ENCODE measurements around the gene MYL11.

Gene MYL11

GRCh38 chr16:30397056-30397455 lies 22.5 kb downstream of the MYL11 start:
- Mint-ChIP-seq H3K27ac (peak overlapping the region; percentile 72 to 78 (median 78)), H3K9me3 (no peaks in the 10 kb centered on the region), H3K4me3 (peak overlapping the region; percentile 86 to 90 (median 89)), H3K4me1 (peaks cover 38% of the 10 kb centered on the region), H3K36me3 (ENCODE audit: low read depth) (peaks cover 16% of the 10 kb centered on the region), H3K27me3 (ENCODE audit: low read depth) (no peaks in the 10 kb centered on the region)
- TF ChIP-seq CTCF (IDR thresholded peaks at IDR 0.05; ENCODE audit: unreplicated experiment in 3 of 3), result no peak

- peaks cover 16% of the 10 kb centered on the region for H3K36me3 Mint-ChIP-seq (ENCODE audit: low read depth)
- H3K4me1 Mint-ChIP-seq, result peaks cover 38% of the 10 kb centered on the region
- H3K9me3 Mint-ChIP-seq, result no peaks in the 10 kb centered on the region
- no peaks in the 10 kb centered on the region for H3K27me3 Mint-ChIP-seq (ENCODE audit: low read depth)
- peak overlapping the region in 1 of 3 experiments; percentile 89 for H3K4me3 Mint-ChIP-seq
- no peak overlapping the region for H3K27ac Mint-ChIP-seq
- TF ChIP-seq CTCF (IDR thresholded peaks at IDR 0.05; ENCODE audit: unreplicated experiment in 3 of 3), result no peak
Measured at GRCh38 chr16:30397776-30398660, 23.4 kb downstream of the MYL11 start.

- H3K27me3 Mint-ChIP-seq (ENCODE audit: low read depth), result no peaks in the 10 kb centered on the region
- TF ChIP-seq CTCF (IDR thresholded peaks at IDR 0.05; ENCODE audit: unreplicated experiment in 3 of 3), result no peak
- H3K4me1 Mint-ChIP-seq, result peaks cover 38% of the 10 kb centered on the region
- peak overlapping the region; percentile 96 to 99 (median 97) for H3K27ac Mint-ChIP-seq
- H3K9me3 Mint-ChIP-seq, result no peaks in the 10 kb centered on the region
- peaks cover 16% of the 10 kb centered on the region for H3K36me3 Mint-ChIP-seq (ENCODE audit: low read depth)
- H3K4me3 Mint-ChIP-seq, result peak overlapping the region; percentile 87 to 89 (median 89)
Measured at GRCh38 chr16:30398661-30399434, 24.2 kb downstream of the MYL11 start.

GRCh38 chr16:30399435-30400186 lies 25.0 kb downstream of the MYL11 start:
- TF ChIP-seq CTCF (IDR thresholded peaks at IDR 0.05; ENCODE audit: unreplicated experiment in 3 of 3), result no peak
- H3K36me3 Mint-ChIP-seq (ENCODE audit: low read depth), result peaks cover 16% of the 10 kb centered on the region
- no peaks in the 10 kb centered on the region for H3K27me3 Mint-ChIP-seq (ENCODE audit: low read depth)
- peak overlapping the region; percentile 87 to 89 (median 89) for H3K4me3 Mint-ChIP-seq
- H3K27ac Mint-ChIP-seq, result peak overlapping the region; percentile 96 to 99 (median 97)
- peaks cover 32% of the 10 kb centered on the region for H3K4me1 Mint-ChIP-seq
- no peaks in the 10 kb centered on the region for H3K9me3 Mint-ChIP-seq

GRCh38 chr16:30401768-30402425 lies 27.3 kb downstream of the MYL11 start:
- H3K36me3 Mint-ChIP-seq (ENCODE audit: low read depth), result peaks cover 14% of the 10 kb centered on the region
- H3K27ac Mint-ChIP-seq, result peak overlapping the region; percentile 96 to 99 (median 97)
- H3K9me3 Mint-ChIP-seq, result no peaks in the 10 kb centered on the region
- peak overlapping the region; percentile 87 to 89 (median 89) for H3K4me3 Mint-ChIP-seq
- no peak for TF ChIP-seq CTCF (IDR thresholded peaks at IDR 0.05; ENCODE audit: unreplicated experiment in 3 of 3)
- H3K4me1 Mint-ChIP-seq, result peaks cover 22% of the 10 kb centered on the region
- no peaks in the 10 kb centered on the region for H3K27me3 Mint-ChIP-seq (ENCODE audit: low read depth)

Measured in nephron (organoid).